ENCODE data around the gene PABPC3.

DNA sequence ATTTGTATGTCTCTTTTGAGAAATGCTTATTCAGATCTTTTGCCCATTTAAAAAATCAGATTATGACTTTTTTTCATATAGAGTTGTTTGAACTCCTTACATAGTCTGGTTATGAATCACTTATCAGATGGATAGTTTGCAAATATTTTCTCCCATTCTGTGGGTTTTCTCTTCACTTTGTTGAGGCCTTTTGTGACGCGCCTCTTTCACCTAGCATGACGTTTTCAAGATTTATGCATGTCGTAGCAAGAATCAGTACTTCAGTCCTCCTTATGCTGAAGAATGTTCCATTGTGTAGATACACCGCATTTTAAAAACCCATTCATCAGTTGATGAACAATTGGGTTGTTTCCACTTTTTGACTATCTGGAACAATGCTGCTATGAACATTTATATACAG lies 13.4 kb downstream of the PABPC3 start:
- TF ChIP-seq, protein P1, sequence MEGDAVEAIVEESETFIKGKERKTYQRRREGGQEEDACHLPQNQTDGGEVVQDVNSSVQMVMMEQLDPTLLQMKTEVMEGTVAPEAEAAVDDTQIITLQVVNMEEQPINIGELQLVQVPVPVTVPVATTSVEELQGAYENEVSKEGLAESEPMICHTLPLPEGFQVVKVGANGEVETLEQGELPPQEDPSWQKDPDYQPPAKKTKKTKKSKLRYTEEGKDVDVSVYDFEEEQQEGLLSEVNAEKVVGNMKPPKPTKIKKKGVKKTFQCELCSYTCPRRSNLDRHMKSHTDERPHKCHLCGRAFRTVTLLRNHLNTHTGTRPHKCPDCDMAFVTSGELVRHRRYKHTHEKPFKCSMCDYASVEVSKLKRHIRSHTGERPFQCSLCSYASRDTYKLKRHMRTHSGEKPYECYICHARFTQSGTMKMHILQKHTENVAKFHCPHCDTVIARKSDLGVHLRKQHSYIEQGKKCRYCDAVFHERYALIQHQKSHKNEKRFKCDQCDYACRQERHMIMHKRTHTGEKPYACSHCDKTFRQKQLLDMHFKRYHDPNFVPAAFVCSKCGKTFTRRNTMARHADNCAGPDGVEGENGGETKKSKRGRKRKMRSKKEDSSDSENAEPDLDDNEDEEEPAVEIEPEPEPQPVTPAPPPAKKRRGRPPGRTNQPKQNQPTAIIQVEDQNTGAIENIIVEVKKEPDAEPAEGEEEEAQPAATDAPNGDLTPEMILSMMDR (conservative IDR thresholded peaks at IDR 0.05; ENCODE audit: low read length) = no peak
- no peak for TF ChIP-seq EZH2phosphoT487 (IDR thresholded peaks at IDR 0.05; ENCODE audit: borderline replicate concordance)
